Cerebellar cortex (tissue), 1 donor: ENCODE data around the gene CDK2.
"Not testable (repeated sequence)": the region's sequence is repeated elsewhere in the genome, so short reads cannot be mapped to it uniquely, and the experiment has no call there.

Experiments used
- DNase-seq: peaks from one replicate; pipeline ENCODE4 v3.0.0-alpha.2; 2015; ENCODE audit warnings: low spot score

The CDK2 gene

DNA sequence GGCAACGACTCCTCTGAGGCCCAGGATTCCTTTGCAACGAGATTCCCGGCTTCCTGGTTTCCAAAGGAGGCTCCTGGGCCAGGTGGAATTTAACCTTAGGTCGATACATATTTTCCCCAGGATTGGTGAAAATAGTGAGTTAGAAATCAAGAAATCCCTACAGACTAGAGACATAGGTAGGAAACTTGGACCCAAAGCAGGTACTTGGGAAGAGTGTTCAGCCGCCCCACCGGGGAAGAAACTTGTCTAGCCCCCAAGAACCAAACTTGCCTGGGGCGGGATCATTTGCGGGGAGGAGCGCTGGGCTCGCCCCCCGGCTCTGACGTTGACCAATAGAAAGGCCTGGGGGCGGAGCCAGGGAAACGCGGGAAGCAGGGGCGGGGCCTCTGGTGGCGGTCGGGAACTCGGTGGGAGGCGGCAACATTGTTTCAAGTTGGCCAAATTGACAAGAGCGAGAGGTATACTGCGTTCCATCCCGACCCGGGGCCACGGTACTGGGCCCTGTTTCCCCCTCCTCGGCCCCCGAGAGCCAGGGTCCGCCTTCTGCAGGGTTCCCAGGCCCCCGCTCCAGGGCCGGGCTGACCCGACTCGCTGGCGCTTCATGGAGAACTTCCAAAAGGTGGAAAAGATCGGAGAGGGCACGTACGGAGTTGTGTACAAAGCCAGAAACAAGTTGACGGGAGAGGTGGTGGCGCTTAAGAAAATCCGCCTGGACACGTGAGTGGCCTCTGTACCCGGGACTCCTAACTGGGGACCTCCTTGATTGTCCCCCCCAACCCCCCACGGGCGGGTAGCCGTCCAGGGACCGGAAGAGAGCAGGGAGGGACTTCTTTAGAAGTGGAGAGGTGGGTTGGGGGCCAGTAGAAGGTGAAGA lies at the start of gene CDK2:
CDK2 (plus strand) TSS at position 423 of the 874 bp plus-strand sequence; CDS start at position 602, 179 bp downstream.
- peak; percentile 84 for DNase-seq

GRCh38 chr12:55919032-55919431 lies 47.6 kb upstream of the CDK2 start:
- DNase-seq, result not testable (repeated sequence)

DNA sequence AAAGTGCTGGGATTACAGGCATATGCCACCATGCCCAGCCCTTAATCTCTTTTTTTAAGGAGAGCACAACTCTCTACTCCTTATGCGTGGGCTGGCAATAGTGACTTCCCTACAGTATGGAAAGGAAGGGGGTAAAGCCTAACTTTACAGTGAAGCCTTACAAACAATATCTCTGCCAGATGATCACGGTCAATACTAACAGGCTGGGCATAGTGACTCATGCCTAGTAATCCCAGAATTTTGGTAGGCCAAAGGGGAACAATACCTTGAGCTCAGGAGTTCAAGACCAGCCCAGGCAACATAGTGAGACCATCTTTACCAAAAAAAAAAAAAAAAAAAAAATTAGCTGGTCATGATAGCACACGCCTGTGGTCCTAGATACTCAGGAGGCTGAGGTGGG lies 44.5 kb upstream of the CDK2 start:
- no peak for DNase-seq

- not testable (repeated sequence) for DNase-seq
Observed at GRCh38 chr12:55923648-55924047, 43.0 kb upstream of the CDK2 start.

GRCh38 chr12:55925371-55925770 lies 41.3 kb upstream of the CDK2 start:
- DNase-seq, result no peak

DNA sequence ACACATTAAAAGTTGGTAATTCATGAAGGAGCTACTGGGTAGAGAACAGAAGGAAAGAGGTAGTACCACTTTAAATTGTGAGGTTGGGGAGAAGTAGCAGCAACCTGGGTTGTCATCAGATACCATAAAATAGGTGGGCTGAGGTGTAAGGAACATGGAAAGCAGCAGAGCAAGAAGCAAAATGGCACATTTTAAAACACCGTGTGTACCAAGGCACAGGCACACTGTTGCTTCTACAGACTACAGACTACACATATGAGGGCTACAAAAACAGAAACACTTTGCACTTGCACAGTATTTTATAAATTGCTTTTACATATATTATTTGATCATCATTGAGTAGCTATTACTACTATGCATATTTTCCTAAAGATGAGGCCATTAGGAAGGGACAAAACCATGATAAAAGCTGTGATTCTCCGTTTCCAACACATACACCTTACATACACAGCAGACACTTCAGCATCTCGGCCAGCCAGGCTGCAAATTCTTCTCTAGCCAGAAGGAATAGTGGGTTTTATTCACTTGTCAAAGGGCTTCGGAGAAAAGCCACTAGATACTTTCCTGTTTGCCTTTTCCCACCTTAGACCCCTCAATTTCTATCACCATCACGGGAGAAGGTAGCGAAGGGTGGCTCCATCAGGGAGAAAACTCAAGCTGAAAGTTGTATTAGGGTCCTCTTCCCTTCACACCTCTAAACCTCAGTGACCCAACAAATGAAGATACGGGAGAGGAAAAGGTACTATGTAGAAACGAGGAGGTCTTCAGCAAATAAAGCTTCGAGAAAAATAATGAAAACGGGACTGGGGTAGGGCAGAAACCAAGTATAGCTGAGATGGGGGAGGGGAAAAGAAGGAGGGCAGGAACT lies 40.5 kb upstream of the CDK2 start:
- no peak for DNase-seq

DNA sequence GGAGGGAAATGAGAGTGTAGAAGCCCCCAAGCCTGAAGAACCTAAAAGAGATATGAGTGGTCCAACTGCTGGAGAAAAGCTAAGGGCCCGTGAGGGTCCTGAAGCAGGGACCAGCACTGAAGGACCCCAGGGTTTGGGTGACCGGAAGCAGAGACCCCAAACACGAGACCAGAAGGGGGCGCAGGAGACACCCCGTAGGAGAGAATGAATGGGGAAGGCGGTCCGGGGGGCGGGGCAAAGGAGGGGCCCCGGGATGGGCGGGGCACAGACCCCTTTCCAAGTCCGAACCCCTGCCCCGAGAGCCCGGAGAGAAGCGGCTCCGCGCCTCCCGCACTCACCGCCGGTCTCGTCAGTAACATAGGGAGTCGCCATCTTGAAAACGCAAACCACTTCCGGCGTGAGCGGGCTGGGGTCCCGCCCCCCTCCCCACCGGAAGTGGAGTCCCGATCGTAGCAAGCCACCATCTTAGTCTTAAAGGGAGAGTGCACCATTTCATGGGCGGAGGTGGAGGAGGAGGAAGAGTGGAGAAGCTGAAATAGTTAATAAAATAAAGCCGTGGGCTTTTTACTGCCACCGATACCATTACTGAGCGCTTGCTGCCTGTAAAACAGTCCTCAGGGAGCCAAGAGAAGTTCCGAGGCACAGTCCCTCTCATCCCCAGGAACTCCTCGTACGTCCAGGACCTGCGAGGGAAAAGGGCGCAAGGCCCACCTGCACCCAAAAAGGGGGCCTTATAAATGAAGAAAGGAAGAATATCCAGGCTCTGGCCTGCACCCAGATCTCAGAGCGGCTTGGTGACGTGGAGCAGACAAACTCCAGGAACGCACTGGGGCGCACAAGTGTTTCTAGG lies 39.7 kb upstream of the CDK2 start:
- peak; percentile 94 for DNase-seq

DNA sequence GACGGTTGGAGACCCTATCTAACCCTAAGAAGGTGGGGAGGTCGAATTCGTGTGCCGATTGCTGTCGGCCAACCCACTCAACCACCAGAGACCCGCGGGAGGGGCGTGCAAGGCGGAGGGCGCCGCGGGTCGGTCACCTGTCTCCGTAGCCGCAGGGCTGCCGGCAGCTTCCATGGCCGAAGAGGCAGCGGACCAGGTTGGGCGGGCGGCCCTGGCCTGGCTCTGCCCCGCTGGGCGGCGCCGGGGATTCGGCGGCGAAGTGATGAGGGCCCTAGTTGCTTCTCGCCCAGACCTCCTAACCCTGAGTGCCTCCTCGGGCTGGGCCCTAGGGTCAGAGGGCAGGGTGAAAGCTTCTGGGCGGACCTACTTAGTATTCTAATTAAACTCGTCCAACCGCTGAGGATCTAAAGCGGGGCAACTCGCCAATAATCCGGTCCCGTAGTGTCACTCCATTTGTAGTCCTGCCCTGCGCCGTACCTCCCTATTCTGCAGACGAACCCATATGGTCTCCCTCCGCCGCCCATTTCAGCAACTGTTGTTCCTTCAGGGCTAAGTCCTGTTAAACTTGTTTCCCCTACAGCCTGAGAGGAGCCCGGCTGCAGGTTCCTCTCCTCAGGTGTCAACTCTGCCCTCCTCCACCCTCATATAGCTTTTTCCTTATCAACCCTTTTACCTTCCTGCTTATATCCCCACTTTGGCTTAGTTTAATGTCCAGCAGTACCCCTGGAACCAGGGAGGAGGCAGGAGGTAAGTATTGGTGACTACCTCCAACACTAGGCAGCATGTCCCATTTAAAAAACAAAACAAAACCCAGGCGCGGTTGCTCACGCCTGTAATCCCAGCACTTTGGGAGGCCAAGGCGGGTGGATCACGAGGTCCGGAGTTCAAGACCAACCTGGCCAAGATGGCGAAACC lies 38.8 kb upstream of the CDK2 start, which contains the start of gene PYM1:
PYM1 (minus strand) TSS at position 307 of the 915 bp plus-strand sequence; CDS start at position 174, 133 bp downstream.
- DNase-seq, result peak; percentile 93

DNA sequence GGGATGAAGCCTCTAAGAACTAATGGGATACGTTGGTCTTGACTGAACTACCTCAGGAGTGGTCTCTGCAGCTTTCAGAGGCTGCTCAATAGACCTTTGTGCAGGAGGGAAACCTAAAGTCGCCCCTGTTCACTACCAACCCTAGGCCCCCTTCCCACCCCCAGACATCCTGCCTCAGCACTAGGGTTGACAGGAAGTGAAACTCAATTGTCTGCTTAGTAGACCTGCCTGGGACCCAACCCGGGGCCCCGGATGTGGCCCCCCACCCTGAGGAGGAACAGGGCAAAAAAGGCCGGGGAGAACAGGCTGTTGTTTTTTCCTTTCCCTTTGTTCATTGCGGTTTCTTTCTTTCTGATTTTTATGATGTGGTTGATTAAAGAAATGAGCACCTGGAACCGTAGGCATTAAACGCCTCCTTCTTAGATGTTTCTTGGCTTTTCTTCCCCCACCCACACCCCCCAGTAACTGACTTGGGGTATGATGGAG lies 37.3 kb upstream of the CDK2 start:
- DNase-seq, result no peak

GRCh38 chr12:55930771-55931316 lies 35.8 kb upstream of the CDK2 start, which contains the start of gene DGKA:
Gene DGKA, plus strand, starts transcription at chr12:55931162. Its CDS starts 5,342 bp downstream, at chr12:55936504.
- DNase-seq, result peak; percentile 82

GRCh38 chr12:55931317-55931779 lies 35.3 kb upstream of the CDK2 start:
- DNase-seq, result peak; percentile 38

DNA sequence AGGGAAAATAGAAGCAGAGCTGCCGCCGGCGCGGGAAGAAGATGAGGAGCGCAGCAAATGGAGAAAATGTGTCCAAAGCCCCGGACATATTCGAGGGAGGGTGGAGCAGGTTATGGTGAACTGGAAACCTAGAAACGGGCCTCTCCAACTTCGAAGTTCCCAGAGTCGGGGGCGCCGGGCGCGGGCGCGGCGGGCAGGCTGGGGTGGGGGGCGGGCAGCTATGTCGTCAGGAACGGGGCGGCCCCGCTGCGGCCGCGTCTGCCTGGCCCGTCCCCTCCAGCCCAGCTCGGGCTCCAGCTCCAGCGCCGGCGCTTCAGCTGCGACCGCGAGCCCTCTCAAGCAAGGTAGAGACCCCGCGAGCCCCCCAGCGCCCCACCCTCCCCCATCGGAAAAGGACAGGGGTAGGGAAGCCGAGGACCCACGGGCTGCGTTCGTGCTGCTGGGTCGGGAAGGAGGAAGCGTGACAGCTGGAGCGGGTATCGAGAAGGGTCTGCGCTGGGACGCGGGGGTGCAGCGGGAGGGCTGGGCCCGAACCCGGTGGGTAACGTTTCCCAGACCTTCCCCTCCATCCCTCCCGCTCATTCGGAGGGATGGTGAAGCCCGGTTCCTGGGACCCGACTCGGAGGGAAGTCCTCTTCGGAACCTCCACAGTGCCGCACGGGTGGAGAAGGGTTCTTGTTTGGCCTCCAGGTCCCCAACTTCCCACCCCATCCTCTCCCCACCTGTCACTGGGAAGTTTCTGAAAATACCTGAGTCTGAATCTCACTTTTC lies 34.7 kb upstream of the CDK2 start:
- peak; percentile 37 for DNase-seq

GRCh38 chr12:55932551-55932910 lies 34.1 kb upstream of the CDK2 start:
- DNase-seq, result peak; percentile 36

GRCh38 chr12:55933169-55933798 lies 33.3 kb upstream of the CDK2 start:
- DNase-seq, result no peak

DNA sequence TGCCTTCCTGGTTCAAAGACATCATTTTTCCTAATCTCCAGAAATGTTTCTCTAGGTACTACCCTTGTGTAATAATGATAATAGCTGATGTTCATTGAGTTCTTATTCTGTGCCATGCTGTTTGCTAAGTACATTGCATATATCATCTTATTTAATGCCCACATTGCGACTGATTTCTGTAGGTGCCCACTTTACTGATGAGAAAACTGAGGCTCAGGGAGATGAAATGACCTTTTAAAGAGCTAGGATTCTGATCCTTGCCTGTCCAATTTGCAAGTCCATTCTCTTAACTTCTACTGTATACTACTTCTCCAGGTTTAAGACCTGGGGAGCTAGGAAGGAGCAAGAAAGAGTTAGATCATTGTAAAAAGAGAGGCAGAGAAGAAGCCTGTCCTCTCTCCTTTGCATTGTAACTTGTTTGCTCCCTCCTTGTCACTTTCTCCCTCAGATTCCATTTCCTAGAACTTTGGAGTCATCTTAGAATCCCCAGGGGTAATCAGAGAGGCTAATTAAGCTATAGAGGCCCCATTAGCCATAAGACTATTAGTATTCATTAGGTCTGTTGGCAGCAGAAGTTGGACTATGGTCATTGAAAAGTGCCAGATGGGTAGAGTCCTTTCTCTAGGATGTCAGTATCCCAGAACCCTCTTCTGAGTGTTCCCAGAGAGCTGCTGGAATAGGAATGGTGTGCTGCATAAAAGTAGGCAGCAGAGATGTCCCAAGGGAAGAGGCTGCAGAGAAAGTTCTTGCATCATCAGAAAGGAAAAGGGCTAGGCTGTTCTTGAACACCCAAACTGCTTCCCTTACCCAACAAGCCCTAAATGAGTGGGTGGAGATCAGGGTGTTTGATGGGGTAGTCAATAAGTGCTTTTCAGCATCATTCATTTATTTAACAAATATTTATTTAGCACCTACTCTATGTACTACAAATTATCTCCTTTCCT lies 32.6 kb upstream of the CDK2 start:
- no peak for DNase-seq

DNA sequence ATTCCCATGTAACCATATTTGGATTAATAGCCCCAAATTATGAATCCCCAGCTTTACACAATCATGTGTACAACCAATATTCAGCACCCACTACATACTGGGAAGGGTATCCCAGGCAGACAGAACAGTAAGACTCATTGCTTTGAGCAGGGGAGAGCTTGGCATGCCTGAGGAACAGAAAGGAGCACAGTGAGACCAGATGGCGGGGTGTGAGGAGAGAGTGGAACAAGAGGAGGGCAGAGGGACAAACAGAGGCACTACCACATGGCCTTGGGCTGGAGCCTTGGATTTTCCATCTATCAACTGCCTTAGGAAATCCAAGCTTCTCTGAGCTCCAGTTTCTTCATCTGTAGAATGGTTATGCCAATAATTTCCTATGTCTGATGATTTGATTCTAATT lies 31.9 kb upstream of the CDK2 start:
- DNase-seq, result peak; percentile 79

- peak; percentile 22 for DNase-seq
Observed at GRCh38 chr12:55935738-55936151, 30.9 kb upstream of the CDK2 start.

GRCh38 chr12:55937981-55938380 lies 28.6 kb upstream of the CDK2 start:
- DNase-seq, result no peak
